ENCODE results near the gene TF.
A peak's percentile ranks its signal among the peaks of the same experiment; 100 is the strongest.

TF gene

DNA sequence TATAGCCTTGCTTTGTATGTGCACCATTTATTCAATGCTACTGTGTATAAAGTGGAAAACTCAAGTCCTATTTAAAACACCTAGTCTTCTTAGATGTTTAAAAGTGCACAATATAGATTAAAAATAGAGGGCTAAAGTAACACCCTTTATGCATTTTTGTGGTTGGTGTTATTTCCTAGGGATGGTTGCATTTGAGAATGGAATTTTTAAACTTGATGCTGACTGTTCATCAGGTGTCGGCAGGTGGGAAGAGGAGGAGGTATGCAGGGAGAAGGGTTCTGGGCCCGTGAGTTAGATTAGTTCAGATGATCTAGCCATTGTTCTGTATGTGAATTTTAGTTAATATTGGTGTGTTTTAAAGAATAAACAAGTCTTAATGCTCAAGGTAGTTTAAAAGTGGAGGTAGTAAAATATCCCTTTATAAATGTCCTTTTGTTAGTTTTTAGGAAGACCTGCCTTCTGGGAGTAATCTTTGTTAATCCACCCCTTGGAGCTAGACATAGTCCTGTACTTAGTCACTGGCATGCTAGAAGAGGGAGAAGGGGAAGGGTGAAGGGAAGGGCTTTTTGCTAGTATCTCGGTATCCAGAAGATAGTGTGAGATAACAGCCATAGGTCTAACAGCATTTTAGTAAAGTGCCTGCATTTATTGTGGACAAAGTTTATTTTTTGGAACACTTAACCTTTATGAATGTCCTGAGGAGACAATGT, 51.4 kb downstream of the TF start:
- H3K4me3 ChIP-seq (ENCODE audit: low read length) = no peak overlapping the region
- DNase-seq (ENCODE audit: low read depth, low spot score) = no peak

DNA sequence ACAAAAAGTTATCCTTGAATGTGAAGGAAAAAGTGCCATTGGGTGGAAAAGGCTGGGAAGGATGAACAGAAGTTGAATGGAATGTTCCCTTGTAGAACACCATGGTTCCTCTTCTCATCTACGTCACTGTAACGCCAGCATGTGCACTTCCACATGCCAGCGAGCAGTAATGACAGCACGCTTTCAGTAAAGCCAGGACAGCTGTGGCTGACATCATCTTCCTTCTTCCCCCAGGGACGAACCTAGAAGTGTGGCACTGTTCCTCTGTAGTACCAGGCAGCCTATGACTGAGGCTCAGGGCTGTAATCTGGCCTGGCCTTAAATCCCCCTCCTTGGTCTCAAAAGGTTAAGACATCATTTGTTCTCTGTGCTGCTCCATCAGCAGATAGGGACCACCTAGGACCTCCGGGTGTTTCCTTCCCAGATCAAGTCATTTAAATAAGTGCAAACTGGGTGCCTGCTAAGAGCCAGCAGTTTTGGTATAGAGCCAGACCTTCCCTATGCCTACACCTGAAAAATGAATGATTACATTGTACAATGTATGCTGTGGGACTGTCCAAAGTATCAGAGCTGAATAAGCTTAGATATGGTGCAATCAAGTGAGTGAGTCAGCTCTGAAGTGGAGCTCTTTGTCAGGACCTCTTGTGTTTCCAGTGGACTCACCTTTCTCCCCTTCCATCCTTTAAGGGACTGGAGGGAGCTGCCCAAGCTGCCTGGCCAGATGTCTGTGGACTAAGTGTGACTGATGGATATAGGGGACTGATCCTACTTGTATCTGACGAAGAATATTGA, 53.8 kb downstream of the TF start:
- no peak overlapping the region for H3K4me3 ChIP-seq (ENCODE audit: low read length)
- DNase-seq (ENCODE audit: low read depth, low spot score) = no peak

DNA sequence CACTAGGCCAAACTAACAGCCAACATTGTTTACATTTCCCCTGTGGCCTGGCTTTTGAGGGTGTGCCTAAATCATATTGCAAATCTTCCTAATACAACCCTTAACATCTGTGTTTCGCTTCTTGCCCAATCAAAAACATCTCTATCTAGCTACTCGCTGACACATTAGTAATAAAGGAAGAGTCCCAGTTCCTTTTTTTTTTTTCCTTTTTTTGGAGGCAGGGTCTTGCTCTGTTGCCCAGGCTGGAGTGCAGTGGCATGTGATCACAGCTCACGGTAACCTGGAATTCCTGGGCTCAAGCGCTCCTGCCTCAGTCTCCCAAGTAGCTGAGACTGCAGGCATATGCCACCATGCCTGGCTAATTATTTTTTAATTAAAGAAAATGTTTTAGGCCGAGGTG, 57.3 kb downstream of the TF start:
- no peak for DNase-seq (ENCODE audit: low read depth, low spot score)
- no peak overlapping the region for H3K4me3 ChIP-seq (ENCODE audit: low read length)

DNA sequence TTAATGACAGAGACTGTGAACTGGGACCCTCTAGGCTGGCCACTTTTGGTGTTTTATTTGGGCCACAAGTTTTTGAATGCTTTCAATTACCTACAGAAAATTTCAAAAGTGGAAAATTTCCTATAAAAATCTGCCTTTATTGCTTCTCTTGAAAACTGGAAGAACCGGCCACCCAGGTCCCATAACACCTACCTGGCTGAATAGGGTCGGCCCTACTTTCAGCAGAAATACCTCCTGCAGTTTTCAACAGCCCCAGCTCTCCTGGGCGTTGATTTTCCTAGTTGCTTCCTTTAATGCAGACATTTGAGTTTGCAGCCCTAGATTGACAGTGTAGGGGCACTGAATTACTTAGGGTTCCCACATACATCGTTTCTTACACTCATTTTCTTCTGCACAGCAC, 58.7 kb downstream of the TF start:
- no peak for DNase-seq (ENCODE audit: low read depth, low spot score)

DNA sequence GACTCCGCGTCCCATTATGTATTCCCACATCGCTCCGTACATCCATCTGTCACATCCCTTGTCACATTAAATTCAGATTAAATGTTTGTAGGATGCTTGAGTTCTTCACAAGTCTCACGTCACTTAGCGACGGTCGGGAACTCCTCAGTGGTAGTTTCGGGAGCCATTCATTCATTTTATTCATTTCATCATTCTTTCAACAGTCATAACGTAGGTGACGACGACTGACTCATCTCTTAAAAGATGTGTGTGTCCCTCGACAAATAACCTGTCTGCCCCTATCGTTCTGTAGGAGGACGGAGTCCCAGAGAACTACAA, 59.1 kb downstream of the TF start:
- H3K4me3 ChIP-seq (ENCODE audit: low read length) = peak overlapping the region; percentile 84
- no peak for DNase-seq (ENCODE audit: low read depth, low spot score)

More for the DNA sequence above, 58.7 kb downstream of the TF start:
- no peak overlapping the region for H3K4me3 ChIP-seq (ENCODE audit: low read length)

DNA sequence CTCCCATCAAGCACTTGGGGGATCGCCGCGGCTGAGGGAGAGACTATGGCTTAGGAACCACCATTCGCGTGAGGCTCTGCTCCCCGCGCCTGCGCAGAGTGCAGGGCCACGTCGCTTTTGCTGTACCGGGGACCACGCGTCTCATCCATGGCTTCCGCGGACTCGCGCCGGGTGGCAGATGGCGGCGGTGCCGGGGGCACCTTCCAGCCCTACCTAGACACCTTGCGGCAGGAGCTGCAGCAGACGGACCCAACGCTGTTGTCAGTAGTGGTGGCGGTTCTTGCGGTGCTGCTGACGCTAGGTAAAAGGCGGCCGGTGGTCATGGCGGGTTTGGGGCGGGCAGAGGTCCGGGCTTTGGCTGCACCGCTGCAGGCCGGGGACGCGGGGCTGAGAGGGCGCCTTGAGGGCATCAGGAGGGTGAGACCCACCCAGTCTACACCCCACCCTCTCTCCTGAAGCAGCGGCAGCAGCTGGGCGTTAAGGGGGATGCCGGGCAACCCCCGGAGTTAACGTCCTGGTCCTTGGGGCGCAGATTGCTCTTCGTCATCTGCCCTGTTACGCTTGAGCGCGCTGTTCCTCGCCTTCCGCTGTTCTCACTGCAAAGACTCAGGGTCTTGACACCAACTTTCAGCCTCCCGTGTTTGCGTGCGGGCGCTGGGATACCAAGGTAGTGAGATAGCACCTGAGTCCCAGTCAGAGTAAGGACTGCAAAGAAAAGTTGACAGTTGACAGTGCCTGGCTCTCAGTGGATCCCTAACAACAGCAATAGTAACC, 59.7 kb downstream of the TF start, which contains the start of gene SRPRB:
Gene SRPRB (plus strand): TSS at position 114 of the 774 bp plus-strand sequence. CDS start 34 bp downstream, at position 148.
- DNase-seq (ENCODE audit: low read depth, low spot score) = peak; percentile 93

DNA sequence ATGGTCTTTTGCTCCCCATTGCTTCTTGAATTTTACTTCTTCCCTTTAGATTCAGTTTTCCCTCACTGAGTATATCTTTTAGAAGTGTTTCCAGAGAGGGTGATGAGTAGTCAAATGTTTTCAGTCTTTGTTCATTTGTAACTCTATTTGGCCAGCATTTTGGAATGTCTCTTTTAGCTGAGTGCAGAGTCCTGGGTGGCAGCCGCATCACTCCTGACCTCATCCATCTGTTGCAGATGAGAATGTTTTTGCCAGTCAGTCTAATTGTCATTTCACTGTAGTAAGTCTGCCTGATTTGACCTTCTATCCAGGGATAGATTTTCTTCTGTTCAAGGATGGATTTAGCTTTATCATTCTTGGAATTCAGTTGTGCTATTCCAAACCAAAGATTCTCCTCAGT, 66.7 kb downstream of the TF start:
- H3K4me3 ChIP-seq (ENCODE audit: low read length) = no peak overlapping the region
- no peak for DNase-seq (ENCODE audit: low read depth, low spot score)

More for the DNA sequence above, 59.7 kb downstream of the TF start, which contains the start of gene SRPRB:
- peak within 1 kb of the TSS; percentile 84 for H3K4me3 ChIP-seq (ENCODE audit: low read length)

DNA sequence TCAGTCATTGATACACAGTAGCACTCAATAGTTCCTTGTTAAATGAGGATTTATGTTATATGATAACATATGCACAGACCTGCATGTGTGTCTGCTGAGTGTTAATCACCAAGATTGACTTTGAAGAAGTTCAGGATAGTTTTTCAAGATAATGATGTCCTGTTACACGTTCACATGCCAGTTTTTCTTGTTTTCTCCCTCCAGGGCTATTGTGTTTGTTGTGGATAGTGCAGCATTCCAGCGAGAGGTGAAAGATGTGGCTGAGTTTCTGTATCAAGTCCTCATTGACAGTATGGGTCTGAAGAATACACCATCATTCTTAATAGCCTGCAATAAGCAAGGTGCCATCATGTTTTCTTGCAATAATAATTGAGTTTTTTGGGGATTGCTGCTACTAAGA, 69.2 kb downstream of the TF start:
- no peak for DNase-seq (ENCODE audit: low read depth, low spot score)
- no peak overlapping the region for H3K4me3 ChIP-seq (ENCODE audit: low read length)

DNA sequence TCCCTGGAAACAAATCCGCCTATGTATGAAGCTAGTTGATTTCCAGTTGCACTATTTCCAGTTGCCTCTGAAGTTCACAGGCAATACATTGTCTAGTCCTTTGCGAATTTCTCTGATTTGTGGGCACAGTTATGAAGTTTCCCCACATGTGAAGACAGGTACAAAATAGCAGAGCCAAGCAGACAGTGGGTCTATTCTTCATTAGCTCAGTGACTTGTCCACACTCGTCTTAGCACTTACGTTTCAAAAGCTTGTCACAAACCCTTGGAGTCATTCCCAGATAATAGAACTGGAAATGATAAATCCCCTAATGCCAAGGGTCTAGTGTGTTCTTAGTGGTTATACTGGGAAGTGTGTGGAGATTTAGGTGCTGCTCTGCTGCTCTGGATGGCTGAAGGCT, 73.9 kb downstream of the TF start:
- no peak for DNase-seq (ENCODE audit: low read depth, low spot score)
- no peak overlapping the region for H3K4me3 ChIP-seq (ENCODE audit: low read length)

DNA sequence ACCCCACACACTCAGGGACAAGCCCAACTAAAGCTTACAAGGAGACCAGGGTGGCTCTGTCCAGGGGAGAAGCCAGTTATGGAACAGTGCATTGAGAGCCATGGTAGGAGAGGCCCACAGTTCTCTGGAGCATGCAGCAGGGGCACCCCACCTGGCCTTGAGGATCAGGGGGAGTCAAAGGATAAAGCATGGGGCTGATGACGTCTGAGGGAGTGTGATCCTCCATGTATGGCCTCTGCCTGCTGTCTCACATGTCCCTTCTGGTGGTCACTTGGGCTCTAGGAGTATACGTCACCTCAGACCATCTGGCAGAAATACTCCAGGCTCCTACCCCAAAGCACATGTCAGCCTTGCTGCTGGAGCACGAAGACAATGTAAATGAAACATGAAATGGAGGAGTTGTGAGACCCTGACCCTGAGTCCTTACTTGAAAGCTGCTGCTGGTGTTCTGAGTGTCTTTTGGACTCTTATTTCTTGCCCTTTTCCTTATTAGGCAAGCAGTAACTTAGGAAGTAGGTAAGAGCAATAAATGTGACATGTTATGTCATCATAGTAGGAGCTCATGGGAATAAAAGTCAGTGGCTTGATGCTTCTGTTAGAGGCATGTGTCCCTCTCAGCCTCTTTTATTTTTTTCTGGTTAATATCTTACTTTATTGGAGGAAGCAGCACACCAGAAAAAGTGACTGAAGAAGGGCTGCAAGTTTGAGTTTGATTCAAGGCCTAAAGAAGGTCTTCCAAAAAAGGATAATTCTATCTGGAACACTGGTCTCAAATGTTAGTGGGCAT, 74.9 kb downstream of the TF start:
- DNase-seq (ENCODE audit: low read depth, low spot score) = no peak
- no peak overlapping the region for H3K4me3 ChIP-seq (ENCODE audit: low read length)

DNA sequence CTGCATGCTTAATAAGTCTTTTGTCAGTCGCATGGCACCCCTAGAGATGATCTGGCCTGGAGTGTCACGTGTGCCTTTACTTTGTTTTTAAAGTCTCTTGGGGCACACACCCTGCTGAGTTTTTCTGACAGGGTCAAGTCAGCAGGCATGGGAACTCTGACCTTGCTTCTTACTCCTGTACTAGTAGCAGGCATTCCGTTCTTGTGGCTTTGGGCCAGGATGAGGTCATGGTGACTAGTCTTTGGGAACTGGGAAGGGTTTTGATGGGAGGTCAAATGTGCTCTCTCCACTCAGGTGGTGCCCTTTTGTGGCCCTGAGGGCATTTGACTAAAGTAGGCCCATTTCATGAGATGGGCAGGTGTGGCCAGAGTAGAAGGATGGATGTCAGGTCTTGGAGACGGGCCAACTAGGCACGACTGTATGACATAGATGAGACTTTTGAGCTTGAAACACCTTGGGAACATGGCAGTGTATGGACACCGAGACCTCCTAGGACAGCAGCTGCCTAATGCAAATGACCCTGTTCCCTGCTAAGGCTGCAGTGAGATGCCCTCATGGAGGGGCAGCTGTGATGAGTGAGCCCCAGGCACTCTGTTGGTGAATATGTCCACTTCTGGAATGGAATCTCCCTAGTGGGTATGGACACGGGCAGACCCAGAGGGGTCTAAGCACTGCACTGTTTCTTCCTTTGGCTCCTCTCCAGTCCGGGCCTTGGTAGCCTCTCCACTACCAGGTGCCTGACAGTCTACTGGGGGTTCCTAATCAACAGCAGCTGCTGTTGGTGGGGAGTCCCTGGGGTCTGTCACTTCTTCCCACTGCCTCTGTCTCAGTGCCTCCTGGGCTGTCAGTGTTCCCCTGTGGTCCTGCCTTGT, 75.8 kb downstream of the TF start:
- H3K4me3 ChIP-seq (ENCODE audit: low read length) = no peak overlapping the region
- DNase-seq (ENCODE audit: low read depth, low spot score) = no peak

DNA sequence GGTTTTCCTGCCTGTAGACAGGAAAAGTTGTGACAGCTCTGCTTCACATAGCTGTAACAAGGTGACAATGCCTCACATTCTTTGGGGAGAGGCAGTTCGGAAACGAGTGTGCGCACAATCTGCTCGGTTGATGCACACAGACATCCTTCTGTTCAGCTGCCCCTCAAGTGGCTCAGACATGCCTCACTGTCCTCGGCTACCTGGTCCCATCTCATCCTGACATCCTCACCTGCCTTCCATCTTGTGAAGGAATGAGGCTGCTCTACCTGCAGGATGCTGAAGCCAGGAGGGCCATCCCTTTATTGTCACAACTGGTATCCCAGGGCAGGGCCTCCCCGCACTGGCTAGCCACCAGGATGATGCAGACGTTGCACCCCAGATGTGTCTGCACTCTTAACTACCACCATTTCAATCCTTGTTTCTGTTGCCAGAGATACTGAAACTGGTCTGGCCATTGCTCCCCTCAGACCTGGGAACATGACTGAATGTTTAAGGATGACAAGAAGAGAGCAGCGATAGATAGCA, 78.8 kb downstream of the TF start:
- no peak for DNase-seq (ENCODE audit: low read depth, low spot score)
- no peak overlapping the region for H3K4me3 ChIP-seq (ENCODE audit: low read length)

DNA sequence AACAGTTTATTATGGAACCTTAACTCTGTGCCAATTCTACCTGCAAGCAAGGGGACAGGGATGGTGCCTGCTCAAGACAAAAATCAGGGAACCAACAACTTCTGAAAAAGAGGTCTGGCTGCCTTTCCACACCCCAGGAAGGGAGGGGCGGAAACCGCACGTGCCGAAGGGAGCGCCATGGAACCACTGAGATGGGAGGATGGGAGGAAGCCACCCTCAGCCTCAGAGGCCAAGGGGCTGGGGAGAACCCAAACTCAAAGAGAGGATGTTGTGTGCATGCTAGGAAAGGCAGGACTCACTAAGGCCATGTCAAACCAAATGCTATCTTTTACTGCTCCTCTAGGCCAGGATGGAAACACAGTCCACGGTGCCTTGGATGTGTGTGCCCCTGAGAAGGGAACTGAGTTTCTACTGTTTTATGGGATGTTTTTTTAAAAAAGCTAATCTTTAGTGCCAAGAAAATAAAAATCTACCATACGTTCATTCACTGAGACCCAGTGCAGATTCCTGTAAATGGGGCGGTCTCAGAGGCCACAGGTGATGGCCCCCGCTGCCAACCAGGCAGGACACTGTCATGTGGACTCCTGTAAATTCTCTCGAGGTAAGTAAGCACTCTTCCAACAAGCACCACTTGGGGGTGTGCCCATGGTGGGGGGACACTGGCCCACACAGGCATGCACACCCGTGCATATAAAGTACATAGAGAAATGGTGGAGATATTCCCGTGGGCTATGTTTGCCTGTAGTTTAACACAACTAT, 80.0 kb downstream of the TF start:
- no peak for DNase-seq (ENCODE audit: low read depth, low spot score)

DNA sequence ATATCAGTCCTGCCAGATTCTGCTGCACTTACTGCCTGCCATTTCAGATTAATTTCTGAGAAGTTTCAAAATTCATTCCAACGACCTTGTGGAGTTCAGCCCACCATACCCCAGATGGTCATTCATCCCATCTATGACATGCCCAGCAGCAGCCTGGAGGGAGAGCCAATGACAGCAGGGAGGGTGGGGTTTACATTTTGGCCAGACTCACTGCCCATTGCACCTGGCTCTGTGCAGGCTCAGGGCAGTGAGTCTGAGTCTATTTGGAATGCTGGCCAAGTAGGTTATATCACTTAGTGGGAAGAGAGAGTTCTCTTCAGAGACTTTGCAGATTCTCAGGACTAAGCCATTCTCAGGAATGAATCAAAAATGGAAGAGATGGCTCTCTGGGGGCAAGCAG, 80.9 kb downstream of the TF start:
- DNase-seq (ENCODE audit: low read depth, low spot score) = no peak

More for the DNA sequence above, 80.0 kb downstream of the TF start:
- no peak overlapping the region for H3K4me3 ChIP-seq (ENCODE audit: low read length)

DNA sequence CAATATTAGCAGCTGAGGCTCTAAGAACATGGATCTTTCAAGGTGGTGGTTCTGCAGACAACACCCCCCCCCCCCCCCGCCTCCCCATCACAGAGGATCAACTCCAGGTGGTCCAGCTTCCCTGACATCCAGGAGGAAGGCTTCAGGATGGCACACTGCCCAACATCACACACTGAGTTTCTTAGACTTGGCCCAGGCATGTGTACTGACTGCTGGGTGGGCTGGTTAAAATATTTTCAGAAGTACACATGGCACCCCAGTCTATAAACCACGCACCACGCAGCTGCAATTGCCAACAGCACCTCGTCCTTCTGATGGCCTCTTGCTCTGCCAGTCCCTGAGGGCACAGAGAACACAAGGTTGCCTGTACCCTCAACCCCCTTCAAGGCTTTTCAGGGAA, 81.5 kb downstream of the TF start:
- H3K4me3 ChIP-seq (ENCODE audit: low read length) = no peak overlapping the region
- no peak for DNase-seq (ENCODE audit: low read depth, low spot score)

More for the DNA sequence above, 80.9 kb downstream of the TF start:
- no peak overlapping the region for H3K4me3 ChIP-seq (ENCODE audit: low read length)

DNA sequence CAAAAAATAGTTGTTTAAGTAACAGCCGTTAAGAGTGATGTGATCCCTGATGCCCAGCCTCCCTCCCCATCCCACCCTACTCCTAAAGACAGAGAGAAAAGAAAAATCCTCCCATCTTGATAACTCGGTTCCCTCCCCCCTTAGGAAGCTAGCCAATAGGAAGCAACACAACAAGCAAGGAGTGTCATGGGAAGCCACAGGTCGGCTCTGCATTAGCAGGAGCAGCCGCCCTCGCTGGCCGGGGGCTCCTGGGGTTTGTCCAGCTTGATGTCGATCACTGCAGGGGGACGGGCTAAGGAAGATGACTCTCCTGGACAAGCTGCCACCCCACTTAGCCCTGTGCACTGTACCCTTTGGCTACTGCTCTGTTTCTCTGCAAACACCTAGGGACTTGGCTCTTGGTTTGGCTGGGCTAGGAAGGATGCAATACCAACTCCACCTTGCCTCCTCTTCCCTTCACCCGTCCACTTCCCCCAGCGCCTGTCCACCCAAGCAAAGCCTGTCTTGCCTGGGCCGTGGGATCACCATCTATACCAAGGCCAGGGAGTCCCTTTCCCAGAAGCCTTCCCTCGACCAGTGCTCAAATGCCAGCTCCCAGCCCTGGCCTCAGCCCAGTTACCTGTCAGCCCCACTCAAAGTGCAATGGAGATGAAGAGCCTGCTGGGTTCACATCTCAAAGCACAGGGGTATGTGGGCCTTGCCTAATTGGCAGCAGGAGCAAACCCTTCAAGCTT, 82.5 kb downstream of the TF start:
- H3K4me3 ChIP-seq (ENCODE audit: low read length) = no peak overlapping the region

DNA sequence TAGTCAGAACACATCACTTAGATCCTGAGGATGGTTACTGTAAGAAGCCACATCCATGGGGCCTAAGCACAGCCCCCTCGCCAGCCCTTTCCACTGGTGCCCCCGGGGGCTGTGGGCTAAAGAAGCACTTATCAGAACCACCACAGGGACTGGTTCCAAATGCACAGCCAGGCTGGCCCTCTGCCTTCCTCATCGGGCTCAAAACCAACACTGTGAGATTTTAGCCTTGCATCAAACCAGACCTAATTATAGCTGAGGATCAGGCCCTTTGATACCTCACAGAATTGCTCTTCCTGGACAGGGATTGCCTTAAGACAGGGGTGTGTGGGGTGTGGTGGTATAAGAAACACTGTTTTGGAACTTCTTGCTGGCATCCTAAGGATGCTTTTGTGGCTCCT, 83.1 kb downstream of the TF start:
- DNase-seq (ENCODE audit: low read depth, low spot score) = no peak
- H3K4me3 ChIP-seq (ENCODE audit: low read length) = no peak overlapping the region

More for the DNA sequence above, 82.5 kb downstream of the TF start:
- DNase-seq (ENCODE audit: low read depth, low spot score) = no peak

Data from Jurkat, Clone E6-1 (cell line).